Testis (tissue), 2 donors: ENCODE results near the gene EXOC3L4.

Source experiments
- POLR2A ChIP-seq: fragments of 450-650 bp; IDR thresholded peaks from one replicate; pipeline ENCODE4 v1.6.1; 2017; ENCODE audit warnings: antibody characterized with exemption, mild to moderate bottlenecking, moderate library complexity
- TF ChIP-seq, protein P1 (sequence below), 3 experiments: fragments of 450-650 bp in 2 of 3; fragments of 200-600 bp in 1 of 3; sonication (generic) in 1 of 3; IDR thresholded peaks; one replicate each; pipeline ENCODE4 v1.5.1; 2016 to 2019; ENCODE audit warnings: antibody characterized with exemption in 3 of 3, mild to moderate bottlenecking in 2 of 3, moderate library complexity in 1 of 3

DNA sequence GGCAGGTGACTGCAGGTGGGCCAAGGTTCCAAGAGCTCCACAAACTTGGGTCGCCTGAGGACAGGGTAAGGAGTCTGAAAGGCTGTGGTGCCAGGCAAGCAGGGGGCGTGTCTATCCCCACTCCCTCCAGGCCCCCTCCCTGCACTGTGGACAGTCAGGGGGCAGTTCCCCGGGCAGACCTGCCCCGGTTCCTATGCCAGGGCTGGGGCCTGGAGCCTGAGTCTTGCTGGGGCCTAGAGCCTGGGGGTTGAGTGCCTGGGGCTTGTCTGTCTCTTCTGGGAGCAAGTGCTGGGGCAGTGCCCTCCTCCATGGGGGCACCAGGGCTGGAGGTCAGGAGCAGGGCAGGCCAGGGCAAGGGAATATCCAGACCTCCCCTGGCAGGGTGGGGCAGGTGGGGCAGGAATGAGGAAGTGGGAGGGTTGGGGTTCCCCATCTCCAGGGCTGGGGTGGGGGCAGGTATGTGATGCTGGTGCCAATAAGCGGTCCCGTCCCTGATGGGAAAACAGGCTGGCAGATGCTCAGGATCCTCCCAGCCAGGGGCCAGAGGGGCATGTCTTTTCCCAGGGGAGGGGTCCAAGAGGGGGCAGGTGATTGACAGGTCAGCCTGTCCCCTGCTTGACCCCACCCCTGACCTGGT lies 16.8 kb downstream of the EXOC3L4 start:
- TF ChIP-seq, protein P1, sequence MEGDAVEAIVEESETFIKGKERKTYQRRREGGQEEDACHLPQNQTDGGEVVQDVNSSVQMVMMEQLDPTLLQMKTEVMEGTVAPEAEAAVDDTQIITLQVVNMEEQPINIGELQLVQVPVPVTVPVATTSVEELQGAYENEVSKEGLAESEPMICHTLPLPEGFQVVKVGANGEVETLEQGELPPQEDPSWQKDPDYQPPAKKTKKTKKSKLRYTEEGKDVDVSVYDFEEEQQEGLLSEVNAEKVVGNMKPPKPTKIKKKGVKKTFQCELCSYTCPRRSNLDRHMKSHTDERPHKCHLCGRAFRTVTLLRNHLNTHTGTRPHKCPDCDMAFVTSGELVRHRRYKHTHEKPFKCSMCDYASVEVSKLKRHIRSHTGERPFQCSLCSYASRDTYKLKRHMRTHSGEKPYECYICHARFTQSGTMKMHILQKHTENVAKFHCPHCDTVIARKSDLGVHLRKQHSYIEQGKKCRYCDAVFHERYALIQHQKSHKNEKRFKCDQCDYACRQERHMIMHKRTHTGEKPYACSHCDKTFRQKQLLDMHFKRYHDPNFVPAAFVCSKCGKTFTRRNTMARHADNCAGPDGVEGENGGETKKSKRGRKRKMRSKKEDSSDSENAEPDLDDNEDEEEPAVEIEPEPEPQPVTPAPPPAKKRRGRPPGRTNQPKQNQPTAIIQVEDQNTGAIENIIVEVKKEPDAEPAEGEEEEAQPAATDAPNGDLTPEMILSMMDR (IDR thresholded peaks at IDR 0.05), result no peak
- no peak for TF ChIP-seq POLR2A
